H9 (cell line): ENCODE measurements around the gene TNFAIP8L3. TPM values are rescaled to one million over a fixed set of nuclear protein-coding genes. Genes with fewer than 3 reads are reported as not detected.

Experiments used
- DNase-seq: peaks from one replicate; pipeline ENCODE4 v3.0.0-alpha.2; 2017
- H2AFZ ChIP-seq: one replicate; pipeline ENCODE4 v1.6.1; 2013; ENCODE audit warnings: mild to moderate bottlenecking, low read length, control low read depth, moderate library complexity
- H2AK5ac ChIP-seq: 2 replicates; pipeline ENCODE4 v1.6.1; 2013; ENCODE audit warnings: low read length, control low read depth, mixed read lengths; ENCODE audit not compliant: insufficient read length
- H2BK120ac ChIP-seq: one replicate; pipeline ENCODE4 v1.6.1; 2013; ENCODE audit warnings: low read depth, mild to moderate bottlenecking, low read length, control low read depth, inconsistent platforms; ENCODE audit not compliant: poor library complexity, severe bottlenecking
- H2BK12ac ChIP-seq: 2 replicates; pipeline ENCODE4 v1.6.1; 2013; ENCODE audit warnings: low read length, control low read depth, mixed read lengths, low read depth; ENCODE audit not compliant: insufficient read length
- H2BK15ac ChIP-seq: 2 replicates; pipeline ENCODE4 v1.6.1; 2013; ENCODE audit warnings: low read depth, low read length, control low read depth
- H2BK20ac ChIP-seq: one replicate; pipeline ENCODE4 v1.6.1; 2013; ENCODE audit warnings: low read depth, mild to moderate bottlenecking, low read length, control low read depth, inconsistent platforms; ENCODE audit not compliant: poor library complexity, severe bottlenecking
- H2BK5ac ChIP-seq: 2 replicates; pipeline ENCODE4 v1.6.1; 2013; ENCODE audit warnings: low read length, control low read depth, mixed read lengths; ENCODE audit not compliant: insufficient read length
- H3K14ac ChIP-seq: 2 replicates; pipeline ENCODE4 v1.6.1; 2013; ENCODE audit warnings: low read length, control low read depth; ENCODE audit not compliant: insufficient read depth
- H3K18ac ChIP-seq: 2 replicates; pipeline ENCODE4 v1.6.1; 2013; ENCODE audit warnings: low read depth, mild to moderate bottlenecking, mixed read lengths, low read length, control low read depth; ENCODE audit not compliant: insufficient read length
- H3K23ac ChIP-seq: 2 replicates; pipeline ENCODE4 v1.6.1; 2013; ENCODE audit warnings: low read length, control low read depth, mixed read lengths, low read depth; ENCODE audit not compliant: insufficient read length
- H3K23me2 ChIP-seq: 2 replicates; pipeline ENCODE4 v1.6.1; 2013; ENCODE audit warnings: low read depth, mild to moderate bottlenecking, mixed read lengths, low read length, control low read depth; ENCODE audit not compliant: insufficient read length, poor library complexity, severe bottlenecking
- H3K27ac ChIP-seq: 2 replicates; pipeline ENCODE4 v1.5.1; 2013; ENCODE audit warnings: low read length, control low read depth, mixed read lengths, low read depth; ENCODE audit not compliant: insufficient read length
- H3K27me3 ChIP-seq: 2 replicates; pipeline ENCODE4 v1.6.1; 2013; ENCODE audit warnings: low read length, control low read depth, inconsistent platforms; ENCODE audit not compliant: insufficient read depth
- H3K4ac ChIP-seq: 2 replicates; pipeline ENCODE4 v1.6.1; 2013; ENCODE audit warnings: low read depth, mild to moderate bottlenecking, control low read depth, inconsistent platforms, low read length, moderate library complexity
- H3K4me1 ChIP-seq: 2 replicates; pipeline ENCODE4 v1.6.1; 2013; ENCODE audit warnings: low read length, control low read depth, inconsistent platforms; ENCODE audit not compliant: insufficient read depth
- H3K4me2 ChIP-seq: 2 replicates; pipeline ENCODE4 v1.6.1; 2013; ENCODE audit warnings: low read length, control low read depth, mixed read lengths; ENCODE audit not compliant: insufficient read length, insufficient read depth
- H3K56ac ChIP-seq: 2 replicates; pipeline ENCODE4 v1.6.1; 2013; ENCODE audit warnings: low read depth, mild to moderate bottlenecking, mixed read lengths, low read length, control low read depth; ENCODE audit not compliant: insufficient read length
- H3K79me1 ChIP-seq: 2 replicates; pipeline ENCODE4 v1.6.1; 2013; ENCODE audit warnings: low read depth, mild to moderate bottlenecking, moderate library complexity, low read length, control low read depth, inconsistent platforms; ENCODE audit not compliant: insufficient read depth, poor library complexity, severe bottlenecking
- H3K79me2 ChIP-seq: 2 replicates; pipeline ENCODE4 v1.6.1; 2013; ENCODE audit warnings: low read length, control low read depth, inconsistent platforms; ENCODE audit not compliant: insufficient read depth
- H3K9ac ChIP-seq: 2 replicates; pipeline ENCODE4 v1.6.1; 2013; ENCODE audit warnings: low read length, control low read depth, mixed read lengths; ENCODE audit not compliant: insufficient read length; ENCODE audit errors: extremely low read depth
- H3K9me3 ChIP-seq: one replicate; pipeline ENCODE4 v1.6.1; 2013; ENCODE audit warnings: low read depth, low read length, inconsistent platforms; ENCODE audit not compliant: control insufficient read depth
- H3T11ph ChIP-seq: one replicate; pipeline ENCODE4 v1.6.1; 2013; ENCODE audit warnings: mild to moderate bottlenecking, low read length, control low read depth, inconsistent platforms
- H4K20me1 ChIP-seq: one replicate; pipeline ENCODE4 v1.6.1; 2013; ENCODE audit not compliant: control insufficient read depth, insufficient read length, insufficient read depth
- H4K5ac ChIP-seq: 2 replicates; pipeline ENCODE4 v1.6.1; 2013; ENCODE audit warnings: low read depth, mild to moderate bottlenecking, mixed read lengths, low read length, control low read depth; ENCODE audit not compliant: insufficient read length
- H4K8ac ChIP-seq: replicated peaks from 2 replicates; pipeline ENCODE4 v1.6.1; 2013; ENCODE audit warnings: low read length, control low read depth, mixed read lengths, low read depth; ENCODE audit not compliant: insufficient read length
- H4K91ac ChIP-seq: 2 replicates; pipeline ENCODE4 v1.6.1; 2013; ENCODE audit warnings: low read depth, mild to moderate bottlenecking, moderate library complexity, mixed read lengths, low read length, control low read depth; ENCODE audit not compliant: insufficient read length
- H3K27ac Mint-ChIP-seq, 3 experiments: 2 replicates in 2 of 3; 3 replicates in 1 of 3; pipeline ENCODE4 v1.8.0; 2020 to 2021; ENCODE audit warnings: mixed read lengths in 3 of 3, mild to moderate bottlenecking in 1 of 3, moderate library complexity in 1 of 3
- H3K27me3 Mint-ChIP-seq: 2 replicates; pipeline ENCODE4 v1.8.0; 2021; ENCODE audit warnings: low read depth, mild to moderate bottlenecking, moderate library complexity, mixed read lengths
- H3K36me3 Mint-ChIP-seq, 3 experiments: 2 replicates in 2 of 3; 3 replicates in 1 of 3; pipeline ENCODE4 v1.8.0; 2020 to 2021; ENCODE audit warnings: low read depth in 3 of 3, mixed read lengths in 3 of 3; ENCODE audit not compliant: insufficient read depth in 1 of 3
- H3K4me1 Mint-ChIP-seq, 2 experiments: 2 replicates each; pipeline ENCODE4 v1.8.0; 2020; ENCODE audit warnings: mixed read lengths in 2 of 2
- H3K4me3 Mint-ChIP-seq, 2 experiments: 2 replicates in 1 of 2; 3 replicates in 1 of 2; pipeline ENCODE4 v1.8.0; 2020 to 2021; ENCODE audit warnings: mild to moderate bottlenecking in 2 of 2, mixed read lengths in 2 of 2, moderate library complexity in 1 of 2
- H3K9me3 Mint-ChIP-seq, 2 experiments: 2 replicates in 1 of 2; 3 replicates in 1 of 2; pipeline ENCODE4 v1.8.0; 2020; ENCODE audit warnings: mild to moderate bottlenecking in 2 of 2, mixed read lengths in 2 of 2, moderate library complexity in 1 of 2
- WGBS: extraction: QIAGEN DNeasy Blood & Tissue Kit; methylation state at CpG from one replicate; pipeline ENCODE4 v1.1.7; 2013; ENCODE audit warnings: missing lambda C conversion rate, low lambda C conversion rate, mixed read lengths; ENCODE audit not compliant: insufficient read length; ENCODE audit errors: extremely low coverage; 5-methylcytosine and 5-hydroxymethylcytosine counted together
- total RNA-seq: library from RNA; stranded (reverse); gene quantifications from 2 replicates; pipeline ENCODE4 v1.2.1, GENCODE V29; 2021
- TF ChIP-seq, protein P1 (sequence below): fragments of 200-600 bp; sonication (generic); conservative IDR thresholded peaks from 3 replicates; pipeline ENCODE4 v1.8.0; 2021; ENCODE audit warnings: antibody characterized with exemption, mild to moderate bottlenecking

Gene TNFAIP8L3
- total RNA-seq, 1 experiment from 2014 or later: 0.22 TPM

DNA sequence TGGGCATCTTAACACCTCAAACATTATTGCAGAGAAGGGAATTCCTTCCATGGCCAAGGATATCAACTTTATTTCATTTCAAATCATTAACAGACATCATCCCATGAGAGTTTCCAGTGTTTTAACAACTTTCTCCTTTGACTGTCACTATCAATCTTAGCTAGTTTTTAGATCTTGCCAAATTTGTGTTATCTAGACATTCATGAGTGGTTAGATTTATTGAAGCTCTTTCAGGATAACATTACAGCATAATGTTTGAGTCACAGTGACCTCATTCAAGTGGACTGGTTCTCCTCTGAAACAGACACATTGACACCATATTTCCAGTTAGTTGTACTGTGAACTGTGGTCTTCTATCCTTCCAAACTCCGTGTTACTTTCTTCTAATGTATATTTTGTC lies 8.6 kb upstream of the TNFAIP8L3 start:
- Histone ChIP-seq H3K9ac (no peak overlapping the region), H4K8ac (no peak overlapping the region), H2BK5ac (no peak overlapping the region), H2BK20ac (no peak overlapping the region), H3K79me1 (no peaks in the 10 kb centered on the region), H2AFZ (no peak overlapping the region), H2BK15ac (no peak overlapping the region), H3T11ph (no peak overlapping the region), H3K4me1 (no peaks in the 10 kb centered on the region), H3K79me2 (no peaks in the 10 kb centered on the region), H3K4ac (no peak overlapping the region), H3K23ac (no peak overlapping the region), H4K5ac (no peak overlapping the region), H3K56ac (no peak overlapping the region), H3K14ac (no peak overlapping the region), H2BK120ac (no peak overlapping the region), H2AK5ac (no peak overlapping the region), H3K23me2 (no peaks in the 10 kb centered on the region), H3K27me3 (no peaks in the 10 kb centered on the region), H3K18ac (no peak overlapping the region), H4K91ac (no peak overlapping the region), H3K4me2 (no peak overlapping the region), H4K20me1 (no peaks in the 10 kb centered on the region), H3K27ac (no peak overlapping the region), H2BK12ac (no peak overlapping the region), H3K9me3 (no peaks in the 10 kb centered on the region)
- no peak overlapping the region for H3K27ac Mint-ChIP-seq
- H3K4me1 Mint-ChIP-seq: peaks cover 12 to 15% of the 10 kb centered on the region in 2 experiments; a peak in 3 of 4 replicates
- TF ChIP-seq, protein P1, sequence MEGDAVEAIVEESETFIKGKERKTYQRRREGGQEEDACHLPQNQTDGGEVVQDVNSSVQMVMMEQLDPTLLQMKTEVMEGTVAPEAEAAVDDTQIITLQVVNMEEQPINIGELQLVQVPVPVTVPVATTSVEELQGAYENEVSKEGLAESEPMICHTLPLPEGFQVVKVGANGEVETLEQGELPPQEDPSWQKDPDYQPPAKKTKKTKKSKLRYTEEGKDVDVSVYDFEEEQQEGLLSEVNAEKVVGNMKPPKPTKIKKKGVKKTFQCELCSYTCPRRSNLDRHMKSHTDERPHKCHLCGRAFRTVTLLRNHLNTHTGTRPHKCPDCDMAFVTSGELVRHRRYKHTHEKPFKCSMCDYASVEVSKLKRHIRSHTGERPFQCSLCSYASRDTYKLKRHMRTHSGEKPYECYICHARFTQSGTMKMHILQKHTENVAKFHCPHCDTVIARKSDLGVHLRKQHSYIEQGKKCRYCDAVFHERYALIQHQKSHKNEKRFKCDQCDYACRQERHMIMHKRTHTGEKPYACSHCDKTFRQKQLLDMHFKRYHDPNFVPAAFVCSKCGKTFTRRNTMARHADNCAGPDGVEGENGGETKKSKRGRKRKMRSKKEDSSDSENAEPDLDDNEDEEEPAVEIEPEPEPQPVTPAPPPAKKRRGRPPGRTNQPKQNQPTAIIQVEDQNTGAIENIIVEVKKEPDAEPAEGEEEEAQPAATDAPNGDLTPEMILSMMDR: no peak
- no peaks in the 10 kb centered on the region for H3K9me3 Mint-ChIP-seq
- no CpG with 5 or more reads among the region's 1 CpG for WGBS
- no peak for DNase-seq
- no peaks in the 10 kb centered on the region for H3K36me3 Mint-ChIP-seq
- no peak overlapping the region for H3K4me3 Mint-ChIP-seq
- peaks cover 25% of the 10 kb centered on the region for H3K27me3 Mint-ChIP-seq
